B cell (primary cell): ENCODE results near the gene PHACTR1. TPM values are rescaled to one million over a fixed set of nuclear protein-coding genes. Genes with fewer than 3 reads are reported as not detected.

Experiments
- ATAC-seq: fragments of 200-7000 bp; cut with Tn5 transposase; one replicate; pipeline ENCODE4 v1.10.0; 2021; ENCODE audit warnings: low read depth, mild to moderate bottlenecking, moderate number of reproducible peaks, moderate library complexity
- CTCF ChIA-PET: fragments of 350-600 bp; sonication (Branson Sonifier 250); formaldehyde crosslinking; loops from one replicate; lab custom pipeline; 2021; ENCODE audit warnings: antibody characterized with exemption, inconsistent platforms; lab: Charles Lee
- POLR2A ChIA-PET: fragments of 350-600 bp; sonication (Branson Sonifier 250); formaldehyde crosslinking; loops from one replicate; lab custom pipeline; 2021; ENCODE audit warnings: antibody characterized with exemption; lab: Charles Lee
- DNase-seq: peaks from one replicate; pipeline ENCODE4 v3.0.0; 2013
- H2AFZ ChIP-seq: 2 replicates; pipeline ENCODE4 v1.6.1; 2012; ENCODE audit warnings: mild to moderate bottlenecking, low read depth, low read length; ENCODE audit not compliant: insufficient read depth, poor library complexity, severe bottlenecking
- H3K27ac ChIP-seq, 2 donors: 1 replicate in 1 of 2; 2 replicates in 1 of 2; pipeline ENCODE4 v1.5.1; 2012 to 2013; ENCODE audit warnings: low read length in 2 of 2, mild to moderate bottlenecking in 2 of 2, moderate library complexity in 1 of 2
- H3K27me3 ChIP-seq, 4 experiments: fragments of 200-600 bp in 1 of 4; sonication (generic) in 1 of 4; replicated peaks in 1 of 4; 1 replicate in 2 of 4; 2 replicates in 2 of 4; pipeline versions ENCODE4 v1.6.1 to v1.7.0; 2013 to 2016; ENCODE audit warnings: low read length in 3 of 4, mild to moderate bottlenecking in 2 of 4, mixed read lengths in 1 of 4, moderate library complexity in 1 of 4; ENCODE audit not compliant: insufficient read depth in 4 of 4, control insufficient read depth in 3 of 4; ENCODE audit errors: control extremely low read depth in 1 of 4
- H3K36me3 ChIP-seq, 2 experiments: replicated peaks in 1 of 2; 1 replicate in 1 of 2; 2 replicates in 1 of 2; pipeline versions ENCODE4 v1.6.1 to v1.7.1; 2013; ENCODE audit warnings: low read length in 1 of 2; ENCODE audit not compliant: insufficient read depth in 2 of 2, control insufficient read depth in 1 of 2; ENCODE audit errors: control extremely low read depth in 1 of 2, extremely low read depth in 1 of 2
- H3K4me1 ChIP-seq, 2 donors: fragments of 200-600 bp in 1 of 2; sonication (generic) in 1 of 2; 1 replicate in 1 of 2; 2 replicates in 1 of 2; pipeline versions ENCODE4 v1.5.1 to v1.6.1; 2013 to 2017; ENCODE audit warnings: low read length in 2 of 2; ENCODE audit not compliant: control insufficient read depth in 2 of 2, insufficient read depth in 2 of 2
- H3K4me2 ChIP-seq: replicated peaks from 2 replicates; pipeline ENCODE3; 2012; ENCODE audit warnings: mild to moderate bottlenecking, low read depth, low read length; ENCODE audit not compliant: poor library complexity, severe bottlenecking
- H3K4me3 ChIP-seq, 5 experiments: fragments of 200-600 bp in 1 of 5; sonication (generic) in 1 of 5; 1 replicate in 3 of 5; 2 replicates in 2 of 5; pipeline versions ENCODE4 v1.5.1 to v1.7.0; 2011 to 2016; ENCODE audit warnings: low read length in 4 of 5, mild to moderate bottlenecking in 4 of 5, low read depth in 2 of 5, control low read depth in 1 of 5, moderate library complexity in 1 of 5; ENCODE audit not compliant: insufficient read depth in 1 of 5; ENCODE audit errors: control extremely low read depth in 1 of 5, extremely low read depth in 1 of 5
- H3K79me2 ChIP-seq: fragments of 200-600 bp; sonication (generic); one replicate; pipeline ENCODE4 v1.6.0; 2016; ENCODE audit warnings: low read length; ENCODE audit not compliant: control insufficient read depth, insufficient read depth
- H3K9ac ChIP-seq: fragments of 200-600 bp; sonication (generic); 2 replicates; pipeline ENCODE4 v1.6.1; 2017; ENCODE audit warnings: mild to moderate bottlenecking, low read length, moderate library complexity
- H3K9me3 ChIP-seq, 3 donors: one replicate each; pipeline versions ENCODE4 v1.6.1 to v1.7.1; 2013; ENCODE audit warnings: low read length in 2 of 3; ENCODE audit not compliant: control insufficient read depth in 2 of 3, insufficient read depth in 1 of 3; ENCODE audit errors: control extremely low read depth in 1 of 3
- H4K20me1 ChIP-seq: 2 replicates; pipeline ENCODE4 v1.6.0; 2012; ENCODE audit warnings: mild to moderate bottlenecking, low read length; ENCODE audit not compliant: insufficient read depth, control insufficient read depth, poor library complexity, severe bottlenecking
- H3K27ac Mint-ChIP-seq: one replicate; pipeline ENCODE4 v1.8.0; 2021; ENCODE audit warnings: mixed read lengths
- H3K27me3 Mint-ChIP-seq: one replicate; pipeline ENCODE4 v1.8.0; 2021; ENCODE audit warnings: mixed read lengths
- H3K4me1 Mint-ChIP-seq: one replicate; pipeline ENCODE4 v1.8.0; 2021; ENCODE audit warnings: mixed read lengths
- H3K4me3 Mint-ChIP-seq: one replicate; pipeline ENCODE4 v1.8.0; 2021; ENCODE audit warnings: mixed read lengths
- H3K9me3 Mint-ChIP-seq: one replicate; pipeline ENCODE4 v1.8.0; 2022; ENCODE audit warnings: mixed read lengths; ENCODE audit not compliant: insufficient read depth
- CTCF ChIP-seq: fragments of 200-600 bp; IDR thresholded peaks from one replicate; pipeline ENCODE4 v1.8.0; 2022; ENCODE audit warnings: antibody characterized with exemption, mild to moderate bottlenecking
- EZH2 ChIP-seq: IDR thresholded peaks from 2 replicates; pipeline ENCODE4 v1.6.1; 2012; ENCODE audit warnings: borderline replicate concordance, low read depth, mild to moderate bottlenecking, moderate library complexity, low read length; ENCODE audit not compliant: insufficient read depth, poor library complexity, severe bottlenecking
- WGBS: methylation state at CpG from one replicate; pipeline ENCODE4 v1.1.5; 2013; ENCODE audit warnings: missing lambda C conversion rate; ENCODE audit not compliant: insufficient coverage; 5-methylcytosine and 5-hydroxymethylcytosine counted together
- intact Hi-C: fragments of 100-400 bp; cut with micrococcal nuclease; formaldehyde crosslinking; loops from one replicate; pipeline ENCODE4 v1.10.0; 2022
- polyA plus RNA-seq: library from polyadenylated mRNA; depleted of rRNA; stranded (reverse); fragments of >200 nt; gene quantifications from 2 replicates; pipeline ENCODE4 v1.2.3, GENCODE V29; 2012
- total RNA-seq, 2 donors: library from RNA; stranded (reverse); fragments of 120-200 nt in 1 of 2; gene quantifications; 1 replicate in 1 of 2; 2 replicates in 1 of 2; pipeline versions ENCODE4 v1.2.3 to v1.2.4, GENCODE V29; 2013 to 2022

PHACTR1 gene
- total and polyA plus RNA-seq, 2 donors (not counting 1 experiment from before 2014, with no cell fraction given), result 30.2 to 129 TPM

DNA sequence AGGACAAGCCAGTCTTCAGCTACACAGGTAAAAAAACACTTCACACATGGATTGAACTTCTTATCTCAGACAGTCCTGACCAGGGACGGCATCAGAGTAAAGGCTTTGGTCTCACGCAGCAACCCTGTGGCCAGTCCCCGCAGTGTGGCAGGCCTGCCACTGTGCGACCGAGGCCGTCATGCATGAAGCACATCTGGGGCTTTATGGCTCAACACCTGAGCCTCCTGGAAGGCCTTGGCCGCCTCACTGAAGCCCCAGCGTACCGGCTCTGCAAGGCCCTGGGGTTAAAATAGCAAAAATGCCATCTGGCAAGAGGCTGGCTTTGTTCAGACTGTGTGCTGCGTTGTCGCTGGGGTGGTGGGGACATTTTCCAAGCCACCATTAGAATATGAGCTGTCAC, 579.0 kb downstream of the PHACTR1 start:
- no peaks in the 10 kb centered on the region for H3K27me3 ChIP-seq
- 62% methylated on average over 11 of the region's 11 CpGs for WGBS
- H3K79me2 ChIP-seq, result peaks cover 35% of the 10 kb centered on the region
- no peaks in the 10 kb centered on the region for H3K27me3 Mint-ChIP-seq
- CTCF ChIA-PET, result interaction anchor here (4.6 to 4.7 kb wide), 2 partner anchors 34 to 100 kb away, joined by 45 to 47 read pairs; partner anchors contain the start of gene TBC1D7
- ATAC-seq, result no peak
- no peak overlapping the region for H2AFZ ChIP-seq
- H3K27ac ChIP-seq, result no peak overlapping the region
- H3K4me1 ChIP-seq, result peaks cover 15 to 26% of the 10 kb centered on the region in 2 donors
- TF ChIP-seq EZH2 (no peak), CTCF (no peak)
- H3K4me3 ChIP-seq, result no peak overlapping the region
- intact Hi-C loops, result no loop called here
- H3K36me3 ChIP-seq, result peaks cover 2 to 67% of the 10 kb centered on the region in 2 experiments
- H4K20me1 ChIP-seq, result no peaks in the 10 kb centered on the region
- H3K9me3 ChIP-seq, result no peaks in the 10 kb centered on the region
- peaks cover 61% of the 10 kb centered on the region for H3K4me1 Mint-ChIP-seq
- peak overlapping the region; percentile 70 for H3K27ac Mint-ChIP-seq
- H3K9me3 Mint-ChIP-seq, result no peaks in the 10 kb centered on the region
- H3K4me2 ChIP-seq, result no peak overlapping the region
- DNase-seq, result no peak
- H3K4me3 Mint-ChIP-seq, result peak overlapping the region; percentile 63
- POLR2A ChIA-PET, result no interaction called here
- no peak overlapping the region for H3K9ac ChIP-seq

DNA sequence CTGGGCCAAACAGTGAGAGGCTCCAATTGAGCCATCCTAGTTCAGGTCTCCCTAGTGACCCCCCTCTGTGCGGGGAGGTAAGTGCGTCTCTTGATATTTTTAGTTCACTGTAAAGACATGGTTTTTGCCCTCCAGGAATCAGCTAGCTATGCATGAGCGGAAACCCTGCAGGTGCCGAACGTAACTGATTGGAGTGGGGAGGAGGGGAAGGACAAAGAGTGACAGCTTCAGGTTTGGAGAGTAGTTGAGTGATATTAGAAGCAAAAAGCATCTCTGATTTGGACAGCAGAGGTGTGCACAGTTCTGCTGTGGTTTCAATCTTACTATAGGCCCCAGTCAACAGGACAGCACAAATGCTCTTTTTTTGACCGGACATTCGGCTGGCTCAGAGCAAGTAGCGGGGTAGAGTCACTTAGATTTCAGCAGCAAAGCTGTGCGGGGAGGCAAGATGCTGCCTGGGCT, 580.0 kb downstream of the PHACTR1 start:
- Mint-ChIP-seq H3K4me1 (peaks cover 70% of the 10 kb centered on the region), H3K27me3 (no peaks in the 10 kb centered on the region), H3K27ac (peak overlapping the region; percentile 68), H3K4me3 (peak overlapping the region; percentile 53), H3K9me3 (no peaks in the 10 kb centered on the region)
- ATAC-seq, result peak; percentile 19
- intact Hi-C loops, result no loop called here
- Histone ChIP-seq H3K4me3 (no peak overlapping the region), H4K20me1 (no peaks in the 10 kb centered on the region), H2AFZ (no peak overlapping the region), H3K9me3 (no peaks in the 10 kb centered on the region), H3K79me2 (peaks cover 40% of the 10 kb centered on the region), H3K4me2 (peak overlapping the region; percentile 31), H3K27me3 (no peaks in the 10 kb centered on the region), H3K36me3 (peaks cover 0 to 72% of the 10 kb centered on the region in 2 experiments), H3K27ac (no peak overlapping the region), H3K4me1 (peaks cover 15 to 26% of the 10 kb centered on the region in 2 donors), H3K9ac (no peak overlapping the region)
- WGBS, result 46% methylated on average over 9 of the region's 9 CpGs
- ChIA-PET POLR2A (interaction anchor here (0.8 to 0.9 kb wide), 2 partner anchors 9 to 11 kb away, joined by 3 read pairs; no protein-coding TSS in a partner anchor), CTCF (interaction anchor here (1.0 to 4.7 kb wide), 4 partner anchors 20 to 242 kb away, joined by 3 to 47 read pairs (median 25); partner anchors contain the start of gene TBC1D7)
- TF ChIP-seq EZH2, result no peak
- TF ChIP-seq CTCF, result peak; percentile 40
- peak; percentile 44 for DNase-seq
